Mesendoderm (in vitro differentiated cells): Measurements from ENCODE around the gene ATP10A.

Experiments
- DNase-seq: peaks from one replicate; pipeline ENCODE4 v3.0.0; 2013
- H2AK5ac ChIP-seq: 2 replicates; pipeline ENCODE4 v1.6.1; 2013; ENCODE audit warnings: low read length, inconsistent platforms
- H2BK120ac ChIP-seq: 2 replicates; pipeline ENCODE4 v1.6.1; 2013; ENCODE audit warnings: low read depth, mild to moderate bottlenecking, low read length, moderate library complexity, mixed read lengths
- H2BK15ac ChIP-seq: replicated peaks from 2 replicates; pipeline ENCODE4 v1.6.1; 2013; ENCODE audit warnings: low read depth, mild to moderate bottlenecking, moderate library complexity
- H2BK5ac ChIP-seq: 2 replicates; pipeline ENCODE4 v1.6.1; 2013; ENCODE audit warnings: low read length, inconsistent platforms
- H3K18ac ChIP-seq: 2 replicates; pipeline ENCODE4 v1.6.1; 2013; ENCODE audit warnings: mild to moderate bottlenecking, low read length, mixed read lengths
- H3K23ac ChIP-seq: one replicate; pipeline ENCODE4 v1.6.1; 2013; ENCODE audit warnings: low read length
- H3K27ac ChIP-seq: 2 replicates; pipeline ENCODE4 v1.5.1; 2013; ENCODE audit warnings: low read depth, mild to moderate bottlenecking, inconsistent platforms, low read length, moderate library complexity
- H3K27me3 ChIP-seq: 2 replicates; pipeline ENCODE4 v1.6.1; 2013; ENCODE audit warnings: low read length, control low read depth, mild to moderate bottlenecking, inconsistent platforms; ENCODE audit not compliant: insufficient read depth, poor library complexity
- H3K36me3 ChIP-seq: 2 replicates; pipeline ENCODE4 v1.6.1; 2013; ENCODE audit warnings: low read length, inconsistent platforms; ENCODE audit not compliant: control insufficient read depth, insufficient read depth
- H3K4ac ChIP-seq: one replicate; pipeline ENCODE4 v1.6.1; 2013; ENCODE audit warnings: low read depth, mild to moderate bottlenecking, low read length, moderate library complexity
- H3K4me1 ChIP-seq: 2 replicates; pipeline ENCODE4 v1.6.1; 2013; ENCODE audit warnings: low read depth, low read length, inconsistent platforms; ENCODE audit not compliant: control insufficient read depth
- H3K4me2 ChIP-seq: 2 replicates; pipeline ENCODE4 v1.6.1; 2013; ENCODE audit warnings: low read length
- H3K4me3 ChIP-seq: 2 replicates; pipeline ENCODE4 v1.5.1; 2013; ENCODE audit warnings: mild to moderate bottlenecking, low read length
- H3K56ac ChIP-seq: one replicate; pipeline ENCODE4 v1.6.1; 2013; ENCODE audit warnings: low read length
- H3K79me1 ChIP-seq: 2 replicates; pipeline ENCODE4 v1.6.1; 2013; ENCODE audit warnings: low read length, inconsistent platforms
- H3K79me2 ChIP-seq: 2 replicates; pipeline ENCODE4 v1.6.1; 2013; ENCODE audit warnings: mild to moderate bottlenecking, low read length; ENCODE audit not compliant: control insufficient read depth, insufficient read depth
- H3K9ac ChIP-seq: 2 replicates; pipeline ENCODE4 v1.6.1; 2013; ENCODE audit warnings: low read length, inconsistent platforms
- H4K5ac ChIP-seq: one replicate; pipeline ENCODE4 v1.6.1; 2013; ENCODE audit warnings: low read length
- H4K8ac ChIP-seq: one replicate; pipeline ENCODE4 v1.6.1; 2013; ENCODE audit warnings: low read depth, mild to moderate bottlenecking, control low read depth, low read length, moderate library complexity
- WGBS: extraction: QIAGEN DNeasy Blood & Tissue Kit; methylation state at CpG from one replicate; pipeline ENCODE4 v1.1.7; 2013; ENCODE audit warnings: low lambda C conversion rate, missing lambda C conversion rate; ENCODE audit not compliant: insufficient coverage; ENCODE audit errors: extremely low coverage; 5-methylcytosine and 5-hydroxymethylcytosine counted together

ATP10A gene

GRCh38 chr15:25694823-25695312 is 168.3 kb downstream of the ATP10A start:
- Histone ChIP-seq H3K79me1 (no peaks in the 10 kb centered on the region), H3K56ac (no peak overlapping the region), H3K4ac (no peak overlapping the region), H4K5ac (no peak overlapping the region), H3K9ac (no peak overlapping the region), H3K4me1 (no peaks in the 10 kb centered on the region), H2BK5ac (no peak overlapping the region), H3K4me3 (no peak overlapping the region), H3K23ac (no peak overlapping the region), H3K79me2 (no peaks in the 10 kb centered on the region), H3K27ac (no peak overlapping the region), H3K4me2 (no peak overlapping the region), H3K36me3 (no peaks in the 10 kb centered on the region), H3K18ac (no peak overlapping the region), H3K27me3 (no peaks in the 10 kb centered on the region), H4K8ac (no peak overlapping the region), H2AK5ac (no peak overlapping the region), H2BK120ac (no peak overlapping the region), H2BK15ac (no peak overlapping the region)
- DNase-seq: no peak
- WGBS: no CpG with 5 or more reads among the region's 19 CpGs

GRCh38 chr15:25694239-25694584 is 168.9 kb downstream of the ATP10A start:
- DNase-seq: no peak
- H3K4me3 ChIP-seq: no peak overlapping the region
- no peak overlapping the region for H3K23ac ChIP-seq
- H3K4ac ChIP-seq: no peak overlapping the region
- no peaks in the 10 kb centered on the region for H3K79me2 ChIP-seq
- no peak overlapping the region for H2BK120ac ChIP-seq
- no peak overlapping the region for H3K56ac ChIP-seq
- no peak overlapping the region for H3K4me2 ChIP-seq
- H2BK5ac ChIP-seq: no peak overlapping the region
- no peaks in the 10 kb centered on the region for H3K79me1 ChIP-seq
- H3K9ac ChIP-seq: no peak overlapping the region
- H3K27me3 ChIP-seq: no peaks in the 10 kb centered on the region
- no peak overlapping the region for H2BK15ac ChIP-seq
- H3K36me3 ChIP-seq: no peaks in the 10 kb centered on the region
- H4K5ac ChIP-seq: no peak overlapping the region
- no peak overlapping the region for H3K18ac ChIP-seq
- no peak overlapping the region for H3K27ac ChIP-seq
- no peak overlapping the region for H2AK5ac ChIP-seq
- H3K4me1 ChIP-seq: no peaks in the 10 kb centered on the region
- WGBS: no CpG with 5 or more reads among the region's 4 CpGs
- no peak overlapping the region for H4K8ac ChIP-seq

GRCh38 chr15:25693321-25694238 is 169.5 kb downstream of the ATP10A start:
- Histone ChIP-seq H3K4me1 (no peaks in the 10 kb centered on the region), H2BK15ac (no peak overlapping the region), H3K4ac (no peak overlapping the region), H3K4me2 (no peak overlapping the region), H3K23ac (no peak overlapping the region), H3K27me3 (no peaks in the 10 kb centered on the region), H4K8ac (no peak overlapping the region), H2BK120ac (no peak overlapping the region), H3K18ac (no peak overlapping the region), H2AK5ac (no peak overlapping the region), H3K4me3 (no peak overlapping the region), H3K79me2 (no peaks in the 10 kb centered on the region), H3K9ac (no peak overlapping the region), H3K56ac (no peak overlapping the region), H2BK5ac (no peak overlapping the region), H3K36me3 (no peaks in the 10 kb centered on the region), H3K27ac (no peak overlapping the region), H3K79me1 (no peaks in the 10 kb centered on the region), H4K5ac (no peak overlapping the region)
- peak; percentile 66 for DNase-seq
- no CpG with 5 or more reads among the region's 19 CpGs for WGBS

GRCh38 chr15:25691544-25692430 is 171.3 kb downstream of the ATP10A start:
- Histone ChIP-seq H3K27ac (no peak overlapping the region), H2BK5ac (no peak overlapping the region), H3K4me1 (no peaks in the 10 kb centered on the region), H3K4ac (no peak overlapping the region), H3K9ac (no peak overlapping the region), H3K4me3 (no peak overlapping the region), H3K79me2 (no peaks in the 10 kb centered on the region), H3K56ac (no peak overlapping the region), H4K8ac (no peak overlapping the region), H2AK5ac (no peak overlapping the region), H2BK120ac (no peak overlapping the region), H3K79me1 (no peaks in the 10 kb centered on the region), H3K36me3 (no peaks in the 10 kb centered on the region), H4K5ac (no peak overlapping the region), H3K4me2 (no peak overlapping the region), H3K27me3 (no peaks in the 10 kb centered on the region), H3K23ac (no peak overlapping the region), H3K18ac (no peak overlapping the region), H2BK15ac (no peak overlapping the region)
- peak; percentile 42 for DNase-seq
- no CpG with 5 or more reads among the region's 13 CpGs for WGBS

- Histone ChIP-seq H4K8ac (no peak overlapping the region), H3K4me3 (no peak overlapping the region), H2BK15ac (no peak overlapping the region), H3K4me2 (no peak overlapping the region), H3K27me3 (no peaks in the 10 kb centered on the region), H3K18ac (no peak overlapping the region), H2BK5ac (no peak overlapping the region), H3K79me1 (no peaks in the 10 kb centered on the region), H2AK5ac (no peak overlapping the region), H4K5ac (no peak overlapping the region), H3K4me1 (no peaks in the 10 kb centered on the region), H3K23ac (no peak overlapping the region), H3K27ac (no peak overlapping the region), H3K36me3 (no peaks in the 10 kb centered on the region), H2BK120ac (no peak overlapping the region), H3K9ac (no peak overlapping the region), H3K4ac (no peak overlapping the region), H3K56ac (no peak overlapping the region), H3K79me2 (no peaks in the 10 kb centered on the region)
- no CpG with 5 or more reads among the region's 18 CpGs for WGBS
- DNase-seq: no peak
These were observed 172.2 kb downstream of the ATP10A start for GRCh38 chr15:25690673-25691543.
